A673 (cell line): ENCODE data around the gene ADGRL3.

Experiments
- EZH2 ChIP-seq: fragments of 200-600 bp; sonication (generic); IDR thresholded peaks from 2 replicates; pipeline ENCODE4 v1.6.1; 2017; ENCODE audit warnings: borderline replicate concordance, low read depth, mild to moderate bottlenecking, mixed read lengths, antibody characterized with exemption, low read length; ENCODE audit not compliant: poor library complexity, severe bottlenecking
- TF ChIP-seq, protein P1 (sequence below): fragments of 300-800, 200-600 bp; sonication (generic); conservative IDR thresholded peaks from 2 replicates; pipeline ENCODE4 v1.5.1; 2017; ENCODE audit warnings: low read depth, mild to moderate bottlenecking, antibody characterized with exemption, low read length, moderate library complexity, mixed read lengths

GRCh38 chr4:61785761-61786160 is 585.6 kb downstream of the ADGRL3 start:
- TF ChIP-seq, protein P1, sequence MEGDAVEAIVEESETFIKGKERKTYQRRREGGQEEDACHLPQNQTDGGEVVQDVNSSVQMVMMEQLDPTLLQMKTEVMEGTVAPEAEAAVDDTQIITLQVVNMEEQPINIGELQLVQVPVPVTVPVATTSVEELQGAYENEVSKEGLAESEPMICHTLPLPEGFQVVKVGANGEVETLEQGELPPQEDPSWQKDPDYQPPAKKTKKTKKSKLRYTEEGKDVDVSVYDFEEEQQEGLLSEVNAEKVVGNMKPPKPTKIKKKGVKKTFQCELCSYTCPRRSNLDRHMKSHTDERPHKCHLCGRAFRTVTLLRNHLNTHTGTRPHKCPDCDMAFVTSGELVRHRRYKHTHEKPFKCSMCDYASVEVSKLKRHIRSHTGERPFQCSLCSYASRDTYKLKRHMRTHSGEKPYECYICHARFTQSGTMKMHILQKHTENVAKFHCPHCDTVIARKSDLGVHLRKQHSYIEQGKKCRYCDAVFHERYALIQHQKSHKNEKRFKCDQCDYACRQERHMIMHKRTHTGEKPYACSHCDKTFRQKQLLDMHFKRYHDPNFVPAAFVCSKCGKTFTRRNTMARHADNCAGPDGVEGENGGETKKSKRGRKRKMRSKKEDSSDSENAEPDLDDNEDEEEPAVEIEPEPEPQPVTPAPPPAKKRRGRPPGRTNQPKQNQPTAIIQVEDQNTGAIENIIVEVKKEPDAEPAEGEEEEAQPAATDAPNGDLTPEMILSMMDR = no peak
- TF ChIP-seq EZH2 = no peak
